ENCODE measurements around the gene PAFAH2.

GRCh38 chr1:25994402-25995150 is 3.3 kb downstream of the PAFAH2 start:
- TF ChIP-seq TOX (CRISPR knock-in tag; IDR thresholded peaks at IDR 0.05; ENCODE audit: borderline replicate concordance) (no peak), ZFP30 (CRISPR knock-in tag; IDR thresholded peaks at IDR 0.05) (no peak)
